ENCODE data around the gene ANKRD30B.
"Not testable (repeated sequence)": the region's sequence is repeated elsewhere in the genome, so short reads cannot be mapped to it uniquely, and the experiment has no call there.

The ANKRD30B gene

DNA sequence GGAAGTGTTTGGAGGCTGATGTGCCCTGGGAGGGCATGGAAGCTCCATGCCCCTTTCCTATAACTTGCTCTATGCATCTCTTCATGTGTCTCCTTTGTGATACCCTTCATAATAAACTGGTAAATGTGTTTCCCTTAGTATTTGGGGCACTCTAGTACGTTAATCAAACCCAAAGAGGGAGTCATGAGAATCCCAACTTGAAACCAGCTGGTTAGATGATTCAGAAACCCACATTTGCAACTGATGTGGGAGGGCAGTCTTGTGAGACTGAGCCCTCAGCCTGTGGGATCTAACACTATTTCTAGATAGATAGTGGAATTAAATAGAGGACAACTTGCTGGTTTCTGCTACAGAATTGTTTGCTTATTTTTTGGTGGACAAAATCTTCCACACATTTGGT is 20.3 kb downstream of the ANKRD30B start:
- H3K4me3 ChIP-seq (ENCODE audit: low read depth, low read length), result no peak overlapping the region
- TF ChIP-seq, protein P1, sequence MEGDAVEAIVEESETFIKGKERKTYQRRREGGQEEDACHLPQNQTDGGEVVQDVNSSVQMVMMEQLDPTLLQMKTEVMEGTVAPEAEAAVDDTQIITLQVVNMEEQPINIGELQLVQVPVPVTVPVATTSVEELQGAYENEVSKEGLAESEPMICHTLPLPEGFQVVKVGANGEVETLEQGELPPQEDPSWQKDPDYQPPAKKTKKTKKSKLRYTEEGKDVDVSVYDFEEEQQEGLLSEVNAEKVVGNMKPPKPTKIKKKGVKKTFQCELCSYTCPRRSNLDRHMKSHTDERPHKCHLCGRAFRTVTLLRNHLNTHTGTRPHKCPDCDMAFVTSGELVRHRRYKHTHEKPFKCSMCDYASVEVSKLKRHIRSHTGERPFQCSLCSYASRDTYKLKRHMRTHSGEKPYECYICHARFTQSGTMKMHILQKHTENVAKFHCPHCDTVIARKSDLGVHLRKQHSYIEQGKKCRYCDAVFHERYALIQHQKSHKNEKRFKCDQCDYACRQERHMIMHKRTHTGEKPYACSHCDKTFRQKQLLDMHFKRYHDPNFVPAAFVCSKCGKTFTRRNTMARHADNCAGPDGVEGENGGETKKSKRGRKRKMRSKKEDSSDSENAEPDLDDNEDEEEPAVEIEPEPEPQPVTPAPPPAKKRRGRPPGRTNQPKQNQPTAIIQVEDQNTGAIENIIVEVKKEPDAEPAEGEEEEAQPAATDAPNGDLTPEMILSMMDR (IDR thresholded peaks at IDR 0.05; ENCODE audit: borderline replicate concordance, insufficient read depth, low read depth, low read length), result no peak

DNA sequence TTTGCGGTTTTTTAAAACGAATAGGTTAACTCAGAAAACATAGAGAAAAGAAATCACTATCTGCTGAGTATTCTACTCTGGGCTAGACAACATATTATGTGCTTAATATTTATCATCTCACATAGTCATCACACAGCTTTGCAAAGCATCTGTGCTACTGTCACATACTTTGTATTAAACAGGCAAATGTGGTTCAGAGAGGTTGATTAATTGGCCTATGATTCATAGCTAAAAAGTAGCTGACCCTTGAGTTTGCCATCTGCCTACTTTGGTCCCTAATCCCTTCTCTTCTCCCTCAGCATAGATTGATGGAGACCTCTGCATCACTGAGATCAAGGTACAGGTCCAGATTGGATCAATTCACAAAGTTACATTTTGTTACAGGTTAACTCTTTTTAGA is 21.4 kb downstream of the ANKRD30B start:
- TF ChIP-seq, protein P1 (IDR thresholded peaks at IDR 0.05; ENCODE audit: borderline replicate concordance, insufficient read depth, low read depth, low read length), result no peak
- no peak overlapping the region for H3K4me3 ChIP-seq (ENCODE audit: low read depth, low read length)

DNA sequence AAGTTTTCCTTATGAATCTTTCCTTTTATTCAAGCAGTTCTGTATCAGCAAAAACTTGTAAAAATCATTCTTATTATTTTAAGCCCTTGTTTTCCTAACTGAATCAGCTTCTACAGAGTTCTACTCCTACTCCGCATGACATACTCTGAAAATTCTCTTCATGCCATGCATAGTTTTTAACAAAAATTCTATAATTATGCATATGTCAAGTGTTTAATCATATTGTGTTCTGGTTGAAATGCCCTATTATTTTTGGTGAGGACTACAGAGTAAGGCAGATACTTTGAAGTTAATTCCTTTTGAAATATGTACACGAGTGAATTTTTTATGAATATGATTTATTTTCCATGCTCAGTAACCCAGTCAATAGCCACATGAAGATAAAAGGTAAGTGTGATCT is 28.8 kb downstream of the ANKRD30B start:
- TF ChIP-seq, protein P1 (IDR thresholded peaks at IDR 0.05; ENCODE audit: borderline replicate concordance, insufficient read depth, low read depth, low read length), result no peak
- H3K4me3 ChIP-seq (ENCODE audit: low read depth, low read length), result no peak overlapping the region

DNA sequence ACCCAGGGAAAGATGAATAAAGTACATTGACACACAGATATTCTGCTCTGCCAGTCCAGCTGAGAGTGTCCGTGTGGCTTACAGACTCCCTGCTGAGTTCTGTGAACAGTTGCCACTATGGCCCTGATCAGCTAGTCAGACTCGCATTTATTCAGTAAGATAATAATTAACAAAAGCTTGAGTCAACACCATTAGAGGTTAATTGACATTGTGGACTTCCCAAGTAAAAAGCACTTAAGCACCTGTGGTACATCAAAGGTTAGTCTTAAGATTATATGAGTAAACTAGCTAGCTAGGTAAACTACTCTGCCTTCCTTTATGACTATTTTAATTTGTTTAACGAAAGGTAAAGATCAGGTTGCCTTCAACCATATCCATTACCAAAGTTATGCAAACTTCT is 33.7 kb downstream of the ANKRD30B start:
- no peak overlapping the region for H3K4me3 ChIP-seq (ENCODE audit: low read depth, low read length)
- TF ChIP-seq, protein P1 (IDR thresholded peaks at IDR 0.05; ENCODE audit: borderline replicate concordance, insufficient read depth, low read depth, low read length), result no peak

DNA sequence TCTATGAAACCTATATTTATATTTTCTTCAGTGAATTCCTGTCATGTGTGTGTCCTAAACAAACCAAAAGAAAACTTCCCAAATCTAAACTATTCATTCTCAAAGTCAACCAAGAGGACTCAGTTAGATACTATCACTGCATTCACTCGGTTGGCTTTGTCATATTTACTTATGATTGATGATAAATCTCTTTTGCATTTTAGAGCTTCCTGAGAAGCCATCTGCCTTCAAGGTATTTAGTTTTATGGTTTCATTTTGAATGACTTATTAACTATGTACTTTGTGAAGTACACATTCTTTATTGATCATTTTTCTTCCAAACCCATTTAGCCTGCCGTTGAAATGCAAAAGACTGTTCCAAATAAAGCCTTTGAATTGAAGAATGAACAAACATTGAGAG is 36.2 kb downstream of the ANKRD30B start:
- no peak overlapping the region for H3K4me3 ChIP-seq (ENCODE audit: low read depth, low read length)
- TF ChIP-seq, protein P1 (IDR thresholded peaks at IDR 0.05; ENCODE audit: borderline replicate concordance, insufficient read depth, low read depth, low read length), result no peak

DNA sequence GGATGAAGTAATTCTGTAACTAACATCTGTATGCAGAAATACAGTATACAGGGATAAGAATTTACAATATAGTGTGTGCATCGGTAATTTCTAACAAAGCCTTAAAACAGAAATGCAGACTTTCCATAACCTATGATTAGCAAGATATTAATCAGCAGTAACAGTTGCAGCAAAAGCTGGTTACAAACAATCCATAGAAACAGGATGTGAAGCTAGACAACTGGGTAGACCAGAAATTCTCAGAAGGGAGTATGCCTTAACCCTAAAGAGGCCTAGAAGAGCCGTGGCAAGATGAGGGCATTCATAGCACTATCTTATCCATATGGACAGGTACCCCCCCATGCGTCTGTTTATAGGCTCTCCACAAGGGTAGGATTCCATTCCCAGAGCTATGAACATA is 48.9 kb downstream of the ANKRD30B start:
- not testable (repeated sequence) for H3K4me3 ChIP-seq (ENCODE audit: low read depth, low read length)

DNA sequence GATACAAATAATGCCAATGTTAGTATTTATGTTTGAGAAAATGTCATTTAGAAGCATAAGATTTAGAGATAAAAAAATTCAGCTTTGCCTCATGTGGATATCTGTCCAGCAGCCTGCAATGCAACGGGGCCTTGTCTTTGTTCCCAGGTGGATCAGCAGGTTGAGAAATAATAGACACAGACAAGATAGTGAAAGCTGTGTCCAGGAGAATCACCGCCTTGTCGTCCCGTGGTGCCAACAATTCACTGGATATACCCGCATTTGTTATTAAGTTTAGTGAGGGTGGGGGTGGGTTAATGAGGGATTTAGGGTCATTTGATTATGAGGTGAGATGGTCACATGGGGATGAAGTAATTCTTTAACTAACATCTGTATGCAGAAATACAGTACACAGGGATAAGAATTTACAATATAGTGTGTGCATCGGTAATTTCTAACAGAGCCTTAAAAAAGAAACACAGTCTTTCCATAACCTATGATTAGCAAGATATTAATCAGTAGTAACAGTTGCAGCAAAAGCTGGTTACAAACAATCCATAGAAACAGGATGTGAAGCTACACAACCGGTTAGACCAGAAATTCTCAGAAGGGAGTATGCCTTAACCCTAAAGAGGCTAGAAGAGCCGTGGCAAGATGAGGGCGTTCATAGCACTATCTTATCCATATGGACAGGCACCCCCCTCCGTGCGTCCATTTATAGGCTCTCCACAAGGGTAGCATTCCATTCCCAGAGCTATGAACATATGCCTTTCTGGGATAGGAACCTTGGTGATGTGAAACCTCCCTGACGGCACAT is 50.2 kb downstream of the ANKRD30B start:
- not testable (repeated sequence) for H3K4me3 ChIP-seq (ENCODE audit: low read depth, low read length)

DNA sequence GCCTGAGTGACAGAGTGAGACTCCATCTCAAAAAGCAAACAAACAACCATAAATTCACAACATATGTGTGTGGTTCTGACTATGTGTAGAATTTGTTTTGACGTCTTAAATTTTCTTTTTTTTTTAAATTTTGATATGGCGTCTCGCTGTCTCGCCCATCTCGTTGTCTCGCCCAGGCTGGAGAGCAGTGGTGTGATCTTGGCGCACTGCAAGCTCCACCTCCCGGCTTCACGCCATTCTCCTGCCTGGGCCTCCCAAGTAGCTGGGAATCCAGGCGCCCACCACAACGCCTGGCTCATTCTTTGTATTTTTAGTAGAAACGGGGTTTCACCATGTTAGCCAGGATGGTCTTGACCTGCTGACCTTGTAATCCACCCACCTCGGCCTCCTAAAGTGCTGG is 63.1 kb downstream of the ANKRD30B start:
- not testable (repeated sequence) for H3K4me3 ChIP-seq (ENCODE audit: low read depth, low read length)

DNA sequence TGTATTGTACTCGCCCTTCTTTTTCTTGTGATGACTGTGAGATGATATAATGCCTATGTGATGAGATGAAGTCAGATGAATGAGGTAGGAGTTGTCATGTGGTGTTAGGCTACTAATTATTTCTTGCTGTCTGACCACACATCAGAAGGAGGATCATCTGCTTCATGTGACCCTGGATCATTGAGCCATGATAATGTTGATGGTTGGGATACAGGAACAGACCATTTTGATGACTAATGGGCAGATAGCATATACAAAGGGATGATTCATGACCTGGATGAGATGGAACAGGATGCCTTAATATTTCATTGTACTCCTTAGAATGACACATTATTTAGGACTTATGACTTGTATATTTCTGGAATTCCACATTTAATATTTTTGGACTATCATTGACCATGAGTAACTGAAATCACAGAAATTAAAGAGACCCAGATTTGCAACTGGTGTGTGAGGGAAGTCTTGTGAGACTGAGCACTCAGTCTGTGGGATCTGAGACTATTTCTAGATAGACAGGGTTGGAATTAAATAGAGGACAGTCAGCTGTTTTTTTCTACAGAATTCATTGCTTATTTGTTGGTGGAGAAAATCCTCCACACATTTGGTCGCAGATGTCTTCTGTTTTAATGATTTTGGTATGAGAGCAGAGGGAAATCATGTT is 79.1 kb downstream of the ANKRD30B start:
- H3K4me3 ChIP-seq (ENCODE audit: low read depth, low read length), result not testable (repeated sequence)

DNA sequence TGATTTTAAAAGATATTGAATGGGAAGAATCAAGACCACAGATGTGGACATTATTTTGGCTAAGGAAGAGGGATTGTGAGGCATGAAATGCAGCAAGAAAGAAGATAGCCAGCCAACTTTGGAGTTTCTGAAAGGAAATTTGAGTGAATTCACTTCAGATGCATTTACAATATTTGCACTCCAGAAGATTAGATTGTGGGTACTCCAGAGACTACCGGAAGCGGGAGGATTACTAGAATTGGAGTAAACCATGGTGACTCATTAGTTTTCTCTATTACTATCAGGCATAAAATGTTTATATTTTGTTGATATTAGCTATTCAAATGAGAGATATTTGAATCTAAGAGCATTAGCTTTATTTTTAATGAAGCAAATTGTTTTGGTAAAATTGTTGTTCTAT is 93.6 kb downstream of the ANKRD30B start:
- not testable (repeated sequence) for H3K4me3 ChIP-seq (ENCODE audit: low read depth, low read length)

DNA sequence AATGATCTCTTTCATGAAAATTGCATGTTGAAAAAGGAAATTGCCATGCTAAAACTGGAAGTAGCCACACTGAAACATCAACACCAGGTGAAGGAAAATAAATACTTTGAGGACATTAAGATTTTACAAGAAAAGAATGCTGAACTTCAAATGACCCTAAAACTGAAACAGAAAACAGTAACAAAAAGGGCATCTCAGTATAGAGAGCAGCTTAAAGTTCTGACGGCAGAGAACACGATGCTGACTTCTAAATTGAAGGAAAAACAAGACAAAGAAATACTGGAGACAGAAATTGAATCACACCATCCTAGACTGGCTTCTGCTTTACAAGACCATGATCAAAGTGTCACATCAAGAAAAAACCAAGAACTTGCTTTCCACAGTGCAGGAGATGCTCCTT is 103.6 kb downstream of the ANKRD30B start:
- not testable (repeated sequence) for H3K4me3 ChIP-seq (ENCODE audit: low read depth, low read length)

DNA sequence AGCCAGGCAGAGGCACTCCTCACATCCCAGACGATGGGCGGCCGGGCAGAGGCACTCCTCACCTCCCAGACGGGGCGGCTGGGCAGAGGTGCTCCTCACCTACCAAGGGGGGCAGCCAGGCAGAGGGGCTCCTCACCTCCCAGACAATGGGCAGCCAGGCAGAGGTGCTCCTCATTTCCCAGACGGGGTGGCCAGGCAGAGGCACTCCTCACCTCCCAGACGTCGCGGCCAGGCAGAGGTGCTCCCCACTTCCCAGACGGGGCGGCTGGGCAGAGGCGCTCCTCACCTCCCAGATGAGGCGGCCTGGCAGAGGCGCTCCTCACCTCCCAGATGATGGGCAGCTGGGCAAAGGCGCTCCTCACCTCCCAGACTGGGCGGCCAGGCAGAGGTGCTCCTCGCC is 107.7 kb downstream of the ANKRD30B start:
- H3K4me3 ChIP-seq (ENCODE audit: low read depth, low read length), result not testable (repeated sequence)

DNA sequence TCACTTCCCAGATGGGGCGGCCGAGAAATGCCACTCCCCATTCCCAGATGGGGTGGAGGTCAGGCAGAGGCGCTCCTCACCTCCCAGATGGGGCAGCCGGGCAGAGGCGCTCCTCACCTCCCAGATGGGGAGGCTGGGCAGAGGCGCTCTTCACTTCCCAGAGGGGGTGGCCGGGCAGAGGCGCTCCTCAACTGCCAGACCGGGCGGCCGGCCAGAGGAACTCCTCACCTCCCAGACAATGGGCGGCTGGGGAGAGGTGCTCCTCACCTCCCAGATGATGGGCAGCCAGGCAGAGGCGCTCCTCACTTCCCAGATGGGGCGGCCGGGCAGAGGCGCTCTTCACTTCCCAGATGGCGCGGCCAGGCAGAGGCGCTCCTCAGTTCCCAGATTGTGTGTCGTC is 108.3 kb downstream of the ANKRD30B start:
- H3K4me3 ChIP-seq (ENCODE audit: low read depth, low read length), result not testable (repeated sequence)

DNA sequence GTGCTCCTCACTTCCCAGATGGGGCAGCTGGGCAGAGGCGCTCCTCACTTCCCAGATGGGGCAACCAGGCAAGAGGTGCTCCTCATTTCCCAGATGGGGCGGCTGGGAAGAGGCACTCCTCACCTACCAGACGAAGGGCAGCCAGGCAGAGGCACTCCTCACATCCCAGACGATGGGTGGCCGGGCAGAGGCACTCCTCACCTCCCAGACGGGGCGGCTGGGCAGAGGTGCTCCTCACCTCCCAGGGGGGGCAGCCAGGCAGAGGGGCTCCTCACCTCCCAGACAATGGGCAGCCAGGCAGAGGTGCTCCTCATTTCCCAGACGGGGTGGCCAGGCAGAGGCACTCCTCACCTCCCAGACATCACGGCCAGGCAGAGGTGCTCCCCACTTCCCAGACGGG is 110.5 kb downstream of the ANKRD30B start:
- H3K4me3 ChIP-seq (ENCODE audit: low read depth, low read length), result not testable (repeated sequence)

All from GM12875 (cell line).